C4-2B (cell line): ENCODE measurements around the gene XPR1.

Experiments used
- CTCF ChIP-seq: fragments of 450-650 bp; conservative IDR thresholded peaks from 2 replicates; pipeline ENCODE4 v1.5.1; 2017; ENCODE audit warnings: mild to moderate bottlenecking
- ZFX ChIP-seq: fragments of 450-650 bp; IDR thresholded peaks from 2 replicates; pipeline ENCODE4 v1.6.1; 2017

DNA sequence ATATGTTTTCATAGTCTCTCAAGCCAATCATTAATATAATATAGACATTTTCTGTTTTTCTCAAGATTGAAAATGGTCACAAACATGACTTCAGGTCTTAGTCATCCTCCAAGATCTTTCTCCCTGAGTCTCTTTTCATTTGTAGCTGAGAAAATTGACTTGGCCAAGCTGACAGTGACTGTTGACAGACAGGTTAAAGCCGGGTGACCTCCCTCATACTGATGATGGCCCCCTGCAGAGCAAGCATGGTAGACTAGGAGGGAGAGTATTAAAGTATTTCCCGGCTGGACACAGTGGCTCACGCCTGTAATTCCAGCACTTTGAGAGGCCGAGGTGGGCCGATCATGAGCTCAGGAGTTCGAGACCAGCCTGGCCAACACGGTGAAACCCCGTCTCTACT, 274.1 kb downstream of the XPR1 start:
- no peak for TF ChIP-seq CTCF
- no peak for TF ChIP-seq ZFX
